Smooth muscle cell (in vitro differentiated cells): ENCODE results near the gene IL22. TPM values are rescaled to one million over a fixed set of nuclear protein-coding genes. Genes with fewer than 3 reads are reported as not detected.

Experiments used
- DNase-seq: peaks from one replicate; lab custom pipeline; 2025; ENCODE audit not compliant: unreplicated experiment; lab: John Stamatoyannopoulos, UW
- H2AFZ ChIP-seq: fragments of 200-600 bp; sonication (generic); 2 replicates; pipeline ENCODE4 v1.6.0; 2016; ENCODE audit warnings: antibody characterized with exemption, low read depth, mild to moderate bottlenecking
- H3F3A ChIP-seq: fragments of 200-600 bp; sonication (generic); 2 replicates; pipeline ENCODE4 v1.6.0; 2017; ENCODE audit warnings: antibody characterized with exemption, low read depth
- H3K27ac ChIP-seq: fragments of 200-600 bp; sonication (generic); 2 replicates; pipeline ENCODE4 v1.5.1; 2016; ENCODE audit warnings: low read depth, mild to moderate bottlenecking
- H3K27me3 ChIP-seq: fragments of 200-600 bp; sonication (generic); 2 replicates; pipeline ENCODE4 v1.6.1; 2016; ENCODE audit warnings: low read depth, mild to moderate bottlenecking
- H3K36me3 ChIP-seq: fragments of 200-600 bp; sonication (generic); 2 replicates; pipeline ENCODE4 v1.5.1; 2016; ENCODE audit warnings: low read depth
- H3K4me1 ChIP-seq: fragments of 200-600 bp; sonication (generic); 2 replicates; pipeline ENCODE4 v1.5.1; 2016; ENCODE audit warnings: low read depth
- H3K4me2 ChIP-seq: fragments of 200-600 bp; sonication (generic); 2 replicates; pipeline ENCODE4 v1.6.0; 2016; ENCODE audit warnings: mild to moderate bottlenecking
- H3K4me3 ChIP-seq: fragments of 200-600 bp; sonication (generic); 2 replicates; pipeline ENCODE4 v1.5.1; 2016; ENCODE audit warnings: mild to moderate bottlenecking
- H3K79me2 ChIP-seq: fragments of 200-600 bp; sonication (generic); 2 replicates; pipeline ENCODE4 v1.6.0; 2016; ENCODE audit warnings: low read depth, mild to moderate bottlenecking
- H3K9ac ChIP-seq: fragments of 200-600 bp; sonication (generic); 2 replicates; pipeline ENCODE4 v1.6.0; 2016; ENCODE audit warnings: low read depth
- H3K9me3 ChIP-seq: fragments of 200-600 bp; sonication (generic); replicated peaks from 2 replicates; pipeline ENCODE4 v1.5.1; 2016; ENCODE audit warnings: low read depth
- H4K20me1 ChIP-seq: fragments of 200-600 bp; sonication (generic); 2 replicates; pipeline ENCODE4 v1.6.0; 2016; ENCODE audit warnings: low read depth
- WGBS: methylation state at CpG from one replicate; pipeline ENCODE4 v1.1.7; 2016; ENCODE audit warnings: low lambda C conversion rate; 5-methylcytosine and 5-hydroxymethylcytosine counted together
- polyA plus RNA-seq: library from polyadenylated mRNA; unstranded; fragments of >200 nt; fragmentation: Nextera tagmentation; extraction: Ambion mirVana; gene quantifications from 2 replicates; pipeline ENCODE4 v1.2.1, GENCODE V29; 2016
- total RNA-seq: library from RNA; depleted of rRNA; stranded (reverse); fragments of >200 nt; gene quantifications from 2 replicates; pipeline ENCODE4 v1.2.3, GENCODE V29; 2014
- TF ChIP-seq, protein P1 (sequence below): fragments of 200-600 bp; sonication (generic); IDR thresholded peaks from 2 replicates; pipeline ENCODE4 v1.5.1; 2017; ENCODE audit warnings: borderline replicate concordance, mild to moderate bottlenecking, antibody characterized with exemption; ENCODE audit not compliant: insufficient read depth, poor library complexity, severe bottlenecking

The IL22 gene
- total and polyA plus RNA-seq, 2 experiments from 2014 or later = not detected

DNA sequence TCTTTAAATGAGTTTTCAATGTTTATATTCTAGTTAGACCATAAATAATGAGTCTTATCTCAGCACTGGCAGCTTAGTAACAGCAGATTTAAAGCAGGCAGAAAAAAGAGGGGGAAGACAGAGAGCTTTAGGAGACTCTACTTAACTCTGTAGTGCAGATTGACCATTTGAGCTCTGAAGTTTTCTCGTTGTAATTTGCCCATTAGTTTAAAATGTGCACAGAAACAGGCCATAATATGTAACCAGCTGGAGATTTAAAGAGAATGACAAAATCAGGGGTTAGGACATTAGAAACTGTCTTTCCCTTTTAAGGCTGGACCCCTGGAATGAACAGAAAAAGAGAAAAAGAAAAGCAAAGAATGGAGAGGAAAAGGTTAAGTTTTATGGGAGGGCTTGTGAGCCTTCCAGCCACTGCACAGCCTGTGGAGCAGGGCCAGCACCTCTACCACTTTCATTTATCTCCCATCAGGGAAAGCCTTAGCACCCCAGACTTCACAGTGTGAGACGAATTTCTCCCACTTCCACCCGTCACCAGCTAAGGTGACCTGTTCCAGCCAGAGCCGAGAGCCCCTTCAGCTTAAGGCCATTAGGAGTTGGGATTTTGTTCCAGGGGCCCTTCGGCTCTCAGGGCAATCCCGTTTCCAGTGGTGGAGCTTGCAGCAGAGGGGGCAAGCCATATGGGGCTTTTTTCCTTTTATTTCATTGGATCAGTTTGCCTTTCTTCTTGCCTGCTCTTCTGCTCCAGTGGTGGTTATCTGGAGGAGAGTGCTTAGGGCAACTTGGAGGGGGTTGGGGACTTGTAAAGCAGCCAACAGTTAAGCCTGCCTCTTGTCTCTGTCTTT lies 8.0 kb downstream of the IL22 start:
- H3K9me3 ChIP-seq = no peaks in the 10 kb centered on the region
- no peak overlapping the region for H3K27ac ChIP-seq
- WGBS = 12% methylated on average over 6 of the region's 6 CpGs
- H4K20me1 ChIP-seq = no peaks in the 10 kb centered on the region
- no peak for DNase-seq
- TF ChIP-seq, protein P1, sequence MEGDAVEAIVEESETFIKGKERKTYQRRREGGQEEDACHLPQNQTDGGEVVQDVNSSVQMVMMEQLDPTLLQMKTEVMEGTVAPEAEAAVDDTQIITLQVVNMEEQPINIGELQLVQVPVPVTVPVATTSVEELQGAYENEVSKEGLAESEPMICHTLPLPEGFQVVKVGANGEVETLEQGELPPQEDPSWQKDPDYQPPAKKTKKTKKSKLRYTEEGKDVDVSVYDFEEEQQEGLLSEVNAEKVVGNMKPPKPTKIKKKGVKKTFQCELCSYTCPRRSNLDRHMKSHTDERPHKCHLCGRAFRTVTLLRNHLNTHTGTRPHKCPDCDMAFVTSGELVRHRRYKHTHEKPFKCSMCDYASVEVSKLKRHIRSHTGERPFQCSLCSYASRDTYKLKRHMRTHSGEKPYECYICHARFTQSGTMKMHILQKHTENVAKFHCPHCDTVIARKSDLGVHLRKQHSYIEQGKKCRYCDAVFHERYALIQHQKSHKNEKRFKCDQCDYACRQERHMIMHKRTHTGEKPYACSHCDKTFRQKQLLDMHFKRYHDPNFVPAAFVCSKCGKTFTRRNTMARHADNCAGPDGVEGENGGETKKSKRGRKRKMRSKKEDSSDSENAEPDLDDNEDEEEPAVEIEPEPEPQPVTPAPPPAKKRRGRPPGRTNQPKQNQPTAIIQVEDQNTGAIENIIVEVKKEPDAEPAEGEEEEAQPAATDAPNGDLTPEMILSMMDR = no peak
- H3K36me3 ChIP-seq = no peaks in the 10 kb centered on the region
- H3F3A ChIP-seq = peaks cover 6% of the 10 kb centered on the region
- H3K4me3 ChIP-seq = peak overlapping the region; percentile 35
- peak overlapping the region; percentile 52 for H3K4me2 ChIP-seq
- no peaks in the 10 kb centered on the region for H3K27me3 ChIP-seq
- no peak overlapping the region for H3K9ac ChIP-seq
- H3K79me2 ChIP-seq = no peaks in the 10 kb centered on the region
- peaks cover 19% of the 10 kb centered on the region for H3K4me1 ChIP-seq
- peak overlapping the region; percentile 16 for H2AFZ ChIP-seq

DNA sequence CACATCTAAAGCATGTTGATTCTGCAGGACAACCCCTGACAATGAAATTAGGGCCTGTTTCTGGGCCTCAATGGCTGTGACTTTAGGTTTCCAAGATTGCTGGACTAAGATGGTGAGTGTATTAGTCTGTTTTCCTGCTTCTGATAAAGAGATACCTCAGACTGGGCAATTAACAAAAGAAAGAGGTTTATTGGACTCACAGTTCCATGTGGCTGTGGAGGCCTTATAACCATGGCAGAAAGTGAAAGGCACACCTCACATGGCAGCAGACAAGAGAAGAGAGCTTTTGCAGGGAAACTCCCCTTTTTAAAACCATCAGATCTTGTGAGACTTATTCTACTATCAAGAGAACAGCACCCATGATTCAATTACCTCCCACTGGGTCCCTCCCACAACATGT lies 10.6 kb downstream of the IL22 start:
- peaks cover 17% of the 10 kb centered on the region for H3F3A ChIP-seq

GRCh38 chr12:68240975-68241374 lies 12.4 kb downstream of the IL22 start:
- 31% methylated on average over 1 of the region's 1 CpG for WGBS
- TF ChIP-seq, protein P1 = no peak
- H3K79me2 ChIP-seq = no peaks in the 10 kb centered on the region
- H3K27ac ChIP-seq = no peak overlapping the region
- no peak overlapping the region for H2AFZ ChIP-seq
- H3K27me3 ChIP-seq = no peaks in the 10 kb centered on the region
- no peaks in the 10 kb centered on the region for H3K36me3 ChIP-seq
- no peak overlapping the region for H3K4me2 ChIP-seq
- no peaks in the 10 kb centered on the region for H3K9me3 ChIP-seq
- H3K4me1 ChIP-seq = peaks cover 26% of the 10 kb centered on the region
- H4K20me1 ChIP-seq = no peaks in the 10 kb centered on the region
- H3K4me3 ChIP-seq = no peak overlapping the region
- H3K9ac ChIP-seq = no peak overlapping the region
- no peak for DNase-seq
- H3F3A ChIP-seq = peaks cover 17% of the 10 kb centered on the region

More for the DNA sequence above, 10.6 kb downstream of the IL22 start:
- no peak overlapping the region for H3K27ac ChIP-seq
- TF ChIP-seq, protein P1 = no peak
- no peaks in the 10 kb centered on the region for H3K36me3 ChIP-seq
- H3K27me3 ChIP-seq = no peaks in the 10 kb centered on the region
- H3K4me1 ChIP-seq = peaks cover 22% of the 10 kb centered on the region
- no peak for DNase-seq
- no peaks in the 10 kb centered on the region for H4K20me1 ChIP-seq
- H3K9me3 ChIP-seq = no peaks in the 10 kb centered on the region
- no peak overlapping the region for H2AFZ ChIP-seq
- H3K4me2 ChIP-seq = no peak overlapping the region
- H3K79me2 ChIP-seq = no peaks in the 10 kb centered on the region
- H3K9ac ChIP-seq = no peak overlapping the region
- no peak overlapping the region for H3K4me3 ChIP-seq

DNA sequence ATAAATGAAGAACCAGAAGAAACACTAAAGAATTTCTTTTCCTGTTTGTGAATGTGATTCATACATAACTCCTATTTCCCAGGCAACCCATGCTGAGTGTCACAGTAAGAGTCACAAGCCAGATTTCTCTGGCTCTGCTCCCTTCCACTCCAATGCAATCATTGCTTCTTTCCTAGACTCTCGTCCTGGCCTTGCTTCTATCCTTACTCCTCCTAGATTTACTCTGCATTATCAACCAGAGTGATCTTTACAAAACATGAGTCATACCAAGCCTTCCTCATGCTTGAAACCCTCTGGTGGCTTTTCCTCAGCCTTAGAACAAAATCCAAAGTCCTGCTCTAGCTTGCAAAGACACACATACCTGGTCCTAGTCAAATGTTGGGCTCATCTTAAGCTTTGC lies 13.3 kb downstream of the IL22 start:
- Histone ChIP-seq H3K27ac (peak overlapping the region; percentile 14), H3K36me3 (no peaks in the 10 kb centered on the region), H3K4me3 (no peak overlapping the region), H3K9me3 (no peaks in the 10 kb centered on the region), H3K27me3 (no peaks in the 10 kb centered on the region), H3F3A (peaks cover 11% of the 10 kb centered on the region), H3K9ac (no peak overlapping the region), H2AFZ (no peak overlapping the region), H3K4me2 (peak overlapping the region; percentile 26), H4K20me1 (no peaks in the 10 kb centered on the region), H3K4me1 (peaks cover 17% of the 10 kb centered on the region), H3K79me2 (no peaks in the 10 kb centered on the region)
- DNase-seq = no peak
- TF ChIP-seq, protein P1 = no peak
- WGBS = 0% methylated on average over 1 of the region's 1 CpG
